H54 (cell line): Measurements from ENCODE around the gene CFAP77.
"Not testable (repeated sequence)": the region's sequence is repeated elsewhere in the genome, so short reads cannot be mapped to it uniquely, and the experiment has no call there.

Experiments used
- DNase-seq: peaks from one replicate; pipeline ENCODE4 v3.0.0; 2011; ENCODE audit warnings: low spot score, mixed read lengths; ENCODE audit not compliant: insufficient read length
- FAIRE-seq: peaks from 3 replicates; lab custom pipeline; 2011; peaks lifted over from hg19 to GRCh38; lab: Jason Lieb, UNC
- POLR2A ChIP-seq: IDR thresholded peaks from 2 replicates; pipeline ENCODE4 v1.6.1; 2011; ENCODE audit warnings: low read depth, mild to moderate bottlenecking, low read length

Gene CFAP77

GRCh38 chr9:132554755-132555154, 144.7 kb downstream of the CFAP77 start:
- no peak for DNase-seq
- no peak for TF ChIP-seq POLR2A
- FAIRE-seq, result no peak

GRCh38 chr9:132555528-132555927, 145.5 kb downstream of the CFAP77 start:
- FAIRE-seq, result no peak
- TF ChIP-seq POLR2A, result no peak
- DNase-seq, result no peak

- DNase-seq (no peak), FAIRE-seq (no peak)
- TF ChIP-seq POLR2A, result no peak
Measured at GRCh38 chr9:132556235-132556634, 146.2 kb downstream of the CFAP77 start.

DNA sequence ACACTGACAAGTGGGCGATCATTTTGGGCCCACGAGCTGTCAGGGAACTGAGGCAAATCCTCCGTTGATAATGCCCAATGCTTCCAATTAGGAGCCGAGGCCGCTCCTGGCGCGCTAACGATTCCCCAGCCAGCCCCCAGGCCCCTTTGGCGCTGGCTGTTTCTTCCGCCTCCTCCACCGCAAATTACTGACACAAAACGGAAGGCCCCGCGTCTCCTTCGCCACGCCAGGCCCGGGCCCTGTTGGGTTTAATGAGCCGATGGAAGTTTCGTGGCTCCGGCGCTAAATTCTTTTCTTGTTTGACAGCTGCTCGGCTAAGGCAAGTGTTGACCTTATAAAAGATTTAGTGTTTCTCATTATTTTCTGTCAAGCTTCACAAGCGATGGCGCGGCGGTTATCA, 146.7 kb downstream of the CFAP77 start:
- FAIRE-seq (no peak), DNase-seq (no peak)
- no peak for TF ChIP-seq POLR2A

DNA sequence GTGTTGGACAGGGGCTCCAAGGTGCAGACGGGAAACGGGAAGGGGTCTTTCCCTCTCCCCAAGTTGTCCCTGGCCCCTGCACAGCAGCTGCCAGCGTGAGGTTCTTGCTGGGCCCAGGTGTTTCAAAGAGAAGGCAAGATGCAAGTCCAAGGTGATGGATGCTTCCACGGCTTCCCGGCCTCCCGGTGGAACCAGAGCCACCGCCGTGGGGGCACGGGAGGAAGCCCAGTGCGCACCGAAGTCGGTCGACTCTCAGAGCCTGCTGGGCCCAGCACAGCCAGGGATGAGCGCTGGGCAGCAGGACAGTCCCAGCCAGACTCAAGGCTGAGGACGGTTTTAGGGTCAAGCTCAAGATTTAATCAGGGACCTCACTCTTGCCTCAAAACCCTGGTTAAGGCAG, 147.1 kb downstream of the CFAP77 start:
- FAIRE-seq, result no peak
- no peak for DNase-seq
- TF ChIP-seq POLR2A, result no peak

- DNase-seq (no peak), FAIRE-seq (no peak)
- TF ChIP-seq POLR2A, result no peak
Measured at GRCh38 chr9:132559711-132560110, 149.7 kb downstream of the CFAP77 start.

GRCh38 chr9:132560616-132561202, 150.7 kb downstream of the CFAP77 start:
- no peak for FAIRE-seq

GRCh38 chr9:132562306-132562573, 152.2 kb downstream of the CFAP77 start:
- DNase-seq, result no peak
- TF ChIP-seq POLR2A, result no peak
- no peak for FAIRE-seq

More at GRCh38 chr9:132560616-132561202, 150.7 kb downstream of the CFAP77 start:
- no peak for DNase-seq
- no peak for TF ChIP-seq POLR2A

- FAIRE-seq (no peak), DNase-seq (no peak)
- TF ChIP-seq POLR2A, result no peak
Measured at GRCh38 chr9:132564526-132564925, 154.5 kb downstream of the CFAP77 start.

- not testable (repeated sequence) for FAIRE-seq
Measured at GRCh38 chr9:132568787-132569186, 158.8 kb downstream of the CFAP77 start.

DNA sequence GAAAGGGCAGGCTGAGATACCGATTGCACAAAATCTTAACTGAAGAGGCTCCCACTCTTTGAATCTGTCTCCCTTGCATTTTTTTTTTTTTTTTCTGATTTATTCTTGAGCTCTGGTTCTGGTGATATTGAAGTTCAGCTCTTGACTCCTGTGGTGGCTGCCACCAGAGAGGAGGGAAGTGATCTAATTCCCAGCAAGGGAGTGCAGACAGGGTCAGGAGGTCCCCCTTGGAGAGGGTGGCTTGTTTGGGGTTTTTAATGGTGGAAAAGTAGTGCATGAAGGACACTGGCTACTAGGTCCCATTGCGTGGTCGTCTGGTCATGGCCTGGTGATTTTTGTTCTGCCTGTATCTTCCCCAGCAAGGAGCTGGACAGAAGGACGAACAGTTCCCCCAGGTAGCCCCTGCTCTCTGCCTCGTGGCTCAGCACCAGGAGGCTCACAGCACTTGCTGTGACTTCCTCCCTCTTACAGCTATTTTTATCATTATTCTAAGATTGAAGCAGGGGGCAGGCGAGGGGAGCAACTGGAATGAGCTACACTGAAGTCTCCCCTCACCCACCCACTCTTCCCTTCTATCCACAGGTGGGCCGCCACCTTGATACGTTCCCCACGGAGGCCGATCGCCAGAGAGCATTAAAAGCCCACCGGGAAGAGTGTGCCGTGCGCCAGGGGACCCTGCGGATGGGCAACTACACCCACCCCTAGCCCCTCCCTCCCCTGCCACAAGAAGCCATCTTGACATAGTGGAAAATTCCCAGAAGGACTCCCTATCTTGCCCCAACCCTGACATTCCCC, 162.0 kb downstream of the CFAP77 start:
- no peak for DNase-seq
- no peak for TF ChIP-seq POLR2A
- no peak for FAIRE-seq

More at GRCh38 chr9:132568787-132569186, 158.8 kb downstream of the CFAP77 start:
- DNase-seq, result not testable (repeated sequence)

DNA sequence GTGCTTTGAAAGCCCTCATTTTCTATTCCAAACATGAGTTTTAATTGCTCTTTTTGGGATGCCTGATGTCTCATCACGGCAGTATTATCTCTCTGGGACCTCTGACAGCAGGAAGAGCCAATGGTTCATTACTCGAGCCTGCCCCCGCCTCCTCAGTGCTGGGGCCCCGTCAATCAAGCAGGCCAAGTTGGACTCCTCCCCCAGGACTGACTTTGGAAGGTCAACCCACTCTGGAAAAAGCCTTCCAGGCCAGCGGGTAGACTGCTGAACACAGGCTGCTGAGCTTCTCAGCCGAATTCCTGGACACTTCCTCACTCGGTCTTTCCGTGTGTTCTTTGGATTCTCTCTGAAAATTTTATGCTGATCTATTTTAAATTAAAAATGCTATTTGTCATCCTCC, 162.9 kb downstream of the CFAP77 start:
- no peak for FAIRE-seq
- no peak for TF ChIP-seq POLR2A
- no peak for DNase-seq

GRCh38 chr9:132575005-132575609, 165.1 kb downstream of the CFAP77 start:
- FAIRE-seq (peak; percentile 73), DNase-seq (peak; percentile 97)
- TF ChIP-seq POLR2A, result no peak

- DNase-seq (no peak), FAIRE-seq (no peak)
- TF ChIP-seq POLR2A, result no peak
Measured at GRCh38 chr9:132575811-132576210, 165.8 kb downstream of the CFAP77 start.

GRCh38 chr9:132577119-132577518, 167.1 kb downstream of the CFAP77 start:
- no peak for TF ChIP-seq POLR2A
- DNase-seq (no peak), FAIRE-seq (no peak)
